ENCODE data around the gene DUOXA1. TPM values are rescaled to one million over a fixed set of nuclear protein-coding genes. Genes with fewer than 3 reads are reported as not detected.

Gene DUOXA1
- total and polyA plus RNA-seq, 2 donors (not counting 1 experiment from before 2014, with no cell fraction given), result 0.03 to 0.74 TPM

DNA sequence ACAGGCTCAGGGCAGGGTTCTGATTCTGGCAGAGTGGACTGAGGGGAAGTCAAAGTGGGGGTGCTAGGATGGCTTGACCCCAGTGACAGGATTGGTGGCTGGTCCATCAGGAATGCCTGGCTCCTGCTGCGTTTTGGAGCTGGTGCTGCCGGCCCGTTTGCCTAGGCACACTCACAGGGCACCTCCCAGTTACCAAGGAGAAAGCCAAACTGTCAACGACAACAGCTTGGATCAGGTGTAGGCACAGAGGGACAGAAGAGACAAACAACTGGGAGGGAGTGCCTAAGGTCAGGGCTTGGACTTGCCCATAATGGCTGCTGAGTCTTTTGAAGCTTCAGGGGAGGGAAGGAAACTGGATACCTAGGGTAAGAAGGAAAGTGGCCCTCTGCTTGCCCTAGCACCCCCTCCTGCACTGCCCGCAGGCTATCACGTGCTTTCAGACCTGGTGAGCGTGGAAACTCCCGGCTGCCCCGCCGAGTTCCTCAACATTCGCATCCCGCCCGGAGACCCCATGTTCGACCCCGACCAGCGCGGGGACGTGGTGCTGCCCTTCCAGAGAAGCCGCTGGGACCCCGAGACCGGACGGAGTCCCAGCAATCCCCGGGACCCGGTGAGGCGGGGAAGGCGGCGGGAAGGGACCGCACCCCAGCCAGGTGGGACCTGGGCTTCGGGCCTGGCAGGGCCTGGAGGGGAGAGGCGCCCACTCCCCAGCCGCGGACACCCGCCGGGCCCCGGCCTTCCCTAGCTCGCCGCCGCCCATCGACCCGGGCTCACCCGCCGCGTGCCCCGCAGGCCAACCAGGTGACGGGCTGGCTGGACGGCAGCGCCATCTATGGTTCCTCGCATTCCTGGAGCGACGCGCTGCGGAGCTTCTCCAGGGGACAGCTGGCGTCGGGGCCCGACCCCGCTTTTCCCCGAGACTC is 5.3 kb upstream of the DUOXA1 start:
- H3K4me3 Mint-ChIP-seq, result peak overlapping the region; percentile 77
- intact Hi-C loops (cut with micrococcal nuclease), result no loop called here
- Histone ChIP-seq H3K27me3 (replicated peaks in 1 of 4; ENCODE audit: control extremely low read depth in 1 of 4, control insufficient read depth in 3 of 4, insufficient read depth in 4 of 4, low read length in 3 of 4) (peaks cover 0 to 61% (median 30%) of the 10 kb centered on the region in 4 experiments), H3K36me3 (replicated peaks in 1 of 2; ENCODE audit: control extremely low read depth in 1 of 2, control insufficient read depth in 1 of 2, extremely low read depth in 1 of 2, insufficient read depth in 2 of 2, low read length in 1 of 2) (no peaks in the 10 kb centered on the region), H3K9me3 (ENCODE audit: control extremely low read depth in 1 of 3, control insufficient read depth in 2 of 3, insufficient read depth in 1 of 3, low read length in 2 of 3) (peaks cover 0 to 6% (median 0%) of the 10 kb centered on the region in 3 donors), H3K79me2 (ENCODE audit: control insufficient read depth, insufficient read depth, low read length) (no peaks in the 10 kb centered on the region), H2AFZ (ENCODE audit: insufficient read depth, low read depth, low read length, poor library complexity, severe bottlenecking) (peak overlapping the region; percentile 38), H3K4me2 (replicated peaks; ENCODE audit: low read depth, low read length, poor library complexity, severe bottlenecking) (peak overlapping the region; percentile 68), H3K9ac (ENCODE audit: low read length) (peak overlapping the region; percentile 25), H3K27ac (ENCODE audit: low read length in 2 of 2) (no peak overlapping the region), H3K4me1 (ENCODE audit: control insufficient read depth in 2 of 2, insufficient read depth in 2 of 2, low read length in 2 of 2) (peaks cover 16 to 21% of the 10 kb centered on the region in 2 donors), H4K20me1 (ENCODE audit: control insufficient read depth, insufficient read depth, low read length, poor library complexity, severe bottlenecking) (no peaks in the 10 kb centered on the region), H3K4me3 (ENCODE audit: control extremely low read depth in 1 of 5, extremely low read depth in 1 of 5, insufficient read depth in 1 of 5, low read depth in 2 of 5, low read length in 4 of 5) (peak overlapping the region in 3 of 5 experiments; percentile 8 to 39 (median 32))
- no peaks in the 10 kb centered on the region for H3K9me3 Mint-ChIP-seq (ENCODE audit: insufficient read depth)
- ChIA-PET POLR2A (no interaction called here), CTCF (interaction anchor here (0.9 to 1.6 kb wide), 4 partner anchors 9 to 281 kb away, joined by 3 to 12 read pairs (median 6); no protein-coding TSS in a partner anchor)
- DNase-seq (peak; percentile 53), ATAC-seq (ENCODE audit: low read depth) (peak; percentile 61)
- 12% methylated on average over 52 of the region's 57 CpGs for WGBS (ENCODE audit: insufficient coverage)
- H3K27me3 Mint-ChIP-seq, result peaks cover 62% of the 10 kb centered on the region
- peaks cover 16% of the 10 kb centered on the region for H3K4me1 Mint-ChIP-seq
- H3K27ac Mint-ChIP-seq, result no peak overlapping the region
- no peak for TF ChIP-seq EZH2 (IDR thresholded peaks at IDR 0.05; ENCODE audit: borderline replicate concordance, insufficient read depth, low read depth, low read length, poor library complexity, severe bottlenecking)
- no peak for TF ChIP-seq CTCF (IDR thresholded peaks at IDR 0.05)

DNA sequence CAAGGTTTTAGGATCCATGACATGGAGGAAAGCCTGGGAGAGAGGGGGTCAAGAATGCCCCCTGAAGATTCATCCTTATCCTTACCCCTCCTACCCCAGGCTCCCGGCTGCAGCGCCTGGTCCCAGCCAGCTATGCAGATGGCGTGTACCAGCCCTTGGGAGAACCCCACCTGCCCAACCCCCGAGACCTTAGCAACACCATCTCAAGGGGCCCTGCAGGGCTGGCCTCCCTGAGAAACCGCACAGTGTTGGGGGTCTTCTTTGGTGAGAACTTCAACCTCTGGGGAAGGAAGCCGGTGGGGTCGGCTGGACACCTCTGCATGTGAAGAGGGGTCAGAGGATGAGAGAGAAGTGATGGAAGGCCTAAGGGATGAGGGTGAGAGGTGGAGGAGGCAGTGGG is 4.4 kb upstream of the DUOXA1 start:
- no peak for TF ChIP-seq CTCF (IDR thresholded peaks at IDR 0.05)
- TF ChIP-seq EZH2 (IDR thresholded peaks at IDR 0.05; ENCODE audit: borderline replicate concordance, insufficient read depth, low read depth, low read length, poor library complexity, severe bottlenecking), result no peak
- H3K9me3 ChIP-seq (ENCODE audit: control extremely low read depth in 1 of 3, control insufficient read depth in 2 of 3, insufficient read depth in 1 of 3, low read length in 2 of 3), result peaks cover 0 to 11% (median 0%) of the 10 kb centered on the region in 3 donors
- intact Hi-C loops (cut with micrococcal nuclease), result no loop called here
- peaks cover 63% of the 10 kb centered on the region for H3K27me3 Mint-ChIP-seq
- CTCF ChIA-PET, result interaction anchor here (0.9 to 1.6 kb wide), 3 partner anchors 8 to 13 kb away, joined by 3 to 12 read pairs (median 4); no protein-coding TSS in a partner anchor
- H4K20me1 ChIP-seq (ENCODE audit: control insufficient read depth, insufficient read depth, low read length, poor library complexity, severe bottlenecking), result no peaks in the 10 kb centered on the region
- H2AFZ ChIP-seq (ENCODE audit: insufficient read depth, low read depth, low read length, poor library complexity, severe bottlenecking), result no peak overlapping the region
- WGBS (ENCODE audit: insufficient coverage), result 100% methylated on average over 3 of the region's 7 CpGs
- no peak for ATAC-seq (ENCODE audit: low read depth)
- H3K4me1 ChIP-seq (ENCODE audit: control insufficient read depth in 2 of 2, insufficient read depth in 2 of 2, low read length in 2 of 2), result peaks cover 24 to 30% of the 10 kb centered on the region in 2 donors
- H3K4me3 Mint-ChIP-seq, result peak overlapping the region; percentile 77
- POLR2A ChIA-PET, result no interaction called here
- H3K27ac Mint-ChIP-seq, result no peak overlapping the region
- DNase-seq, result no peak
- H3K9me3 Mint-ChIP-seq (ENCODE audit: insufficient read depth), result no peaks in the 10 kb centered on the region
- no peak overlapping the region for H3K4me2 ChIP-seq (replicated peaks; ENCODE audit: low read depth, low read length, poor library complexity, severe bottlenecking)
- H3K4me1 Mint-ChIP-seq, result peaks cover 16% of the 10 kb centered on the region
- H3K27ac ChIP-seq (ENCODE audit: low read length in 2 of 2), result no peak overlapping the region
- H3K4me3 ChIP-seq (ENCODE audit: control extremely low read depth in 1 of 5, extremely low read depth in 1 of 5, insufficient read depth in 1 of 5, low read depth in 2 of 5, low read length in 4 of 5), result no peak overlapping the region
- peaks cover 0 to 70% (median 34%) of the 10 kb centered on the region in 4 experiments for H3K27me3 ChIP-seq (replicated peaks in 1 of 4; ENCODE audit: control extremely low read depth in 1 of 4, control insufficient read depth in 3 of 4, insufficient read depth in 4 of 4, low read length in 3 of 4)
- no peaks in the 10 kb centered on the region for H3K36me3 ChIP-seq (replicated peaks in 1 of 2; ENCODE audit: control extremely low read depth in 1 of 2, control insufficient read depth in 1 of 2, extremely low read depth in 1 of 2, insufficient read depth in 2 of 2, low read length in 1 of 2)
- no peaks in the 10 kb centered on the region for H3K79me2 ChIP-seq (ENCODE audit: control insufficient read depth, insufficient read depth, low read length)
- no peak overlapping the region for H3K9ac ChIP-seq (ENCODE audit: low read length)
